A549 (cell line): ENCODE results near the gene SLC26A1. TPM values are rescaled to one million over a fixed set of nuclear protein-coding genes. Genes with fewer than 3 reads are reported as not detected.
"Not testable (repeated sequence)": the region's sequence is repeated elsewhere in the genome, so short reads cannot be mapped to it uniquely, and the experiment has no call there.

Experiments
- ATAC-seq, 2 experiments: fragments of 200-7000 bp in 1 of 2; fragments of >200 bp in 1 of 2; cut with Nextera tagmentation in 1 of 2; cut with Tn5 transposase in 1 of 2; 3 replicates each; pipeline versions ENCODE4 v1.8.0 to v1.9.1; 2018 to 2020; ENCODE audit warnings: mild to moderate bottlenecking in 1 of 2, moderate library complexity in 1 of 2
- CTCF ChIA-PET: fragments of 300-600 bp; sonication (Branson Sonifier 250); formaldehyde crosslinking; extraction: SDS; loops from one replicate; lab custom pipeline; 2021; ENCODE audit warnings: antibody characterized with exemption, inconsistent platforms; lab: Yijun Ruan, JAX
- POLR2A ChIA-PET: fragments of 350-600 bp; formaldehyde crosslinking; extraction: SDS; loops from one replicate; lab custom pipeline; 2021; ENCODE audit warnings: antibody characterized with exemption, inconsistent platforms; lab: Yijun Ruan, JAX
- DNase-seq, 2 experiments: peaks; one replicate each; pipeline versions ENCODE4 v3.0.0 to v3.0.0-alpha.2; 2011 to 2016; ENCODE audit warnings: low read depth in 1 of 2, low spot score in 1 of 2
- FAIRE-seq: peaks from 2 replicates; lab custom pipeline; 2011; peaks lifted over from hg19 to GRCh38; lab: Jason Lieb, UNC
- H3K27ac ChIP-seq, 2 experiments: fragments of >200 bp; sonication (Bioruptor Twin); formaldehyde crosslinking; 3 replicates each; pipeline ENCODE4 v1.5.1; 2016 to 2017
- H3K4me1 ChIP-seq: fragments of >200 bp; sonication (Bioruptor Twin); formaldehyde crosslinking; 3 replicates; pipeline ENCODE4 v1.6.1; 2016
- H3K4me2 ChIP-seq: fragments of >200 bp; sonication (Bioruptor Twin); formaldehyde crosslinking; 3 replicates; pipeline ENCODE4 v1.6.1; 2016
- H3K4me3 ChIP-seq: fragments of >200 bp; sonication (Bioruptor Twin); formaldehyde crosslinking; 3 replicates; pipeline ENCODE4 v1.5.1; 2016
- H3K9me3 ChIP-seq: fragments of >200 bp; sonication (Bioruptor Twin); formaldehyde crosslinking; 3 replicates; pipeline ENCODE4 v1.6.1; 2016
- CBX2 ChIP-seq: fragments of 200-600 bp; sonication (generic); IDR thresholded peaks from 2 replicates; pipeline ENCODE4 v1.6.1; 2016; ENCODE audit warnings: low read depth, mild to moderate bottlenecking, borderline replicate concordance
- CHD2 ChIP-seq: fragments of 150-350 bp; IDR thresholded peaks from 2 replicates; pipeline ENCODE4 v1.6.1; 2014; ENCODE audit warnings: low read length; ENCODE audit not compliant: partially characterized antibody
- FOSL2 ChIP-seq, 2 experiments: fragments of 450-650 bp in 1 of 2; fragments of >200 bp in 1 of 2; sonication (Bioruptor Twin) in 1 of 2; formaldehyde crosslinking; IDR thresholded peaks; 2 replicates each; pipeline versions ENCODE4 v1.5.0 to v1.6.1; 2016 to 2020; ENCODE audit warnings: mild to moderate bottlenecking in 1 of 2, moderate library complexity in 1 of 2
- GATA3 ChIP-seq: IDR thresholded peaks from 2 replicates; pipeline ENCODE4 v1.6.1; 2012; ENCODE audit warnings: borderline replicate concordance
- HDAC2 ChIP-seq: fragments of 200-600 bp; sonication (generic); IDR thresholded peaks from 2 replicates; pipeline ENCODE4 v1.6.1; 2016
- HES2 ChIP-seq: fragments of >200 bp; sonication (Bioruptor Twin); formaldehyde crosslinking; IDR thresholded peaks from 2 replicates; pipeline ENCODE4 v1.6.1; 2016
- HEYL ChIP-seq: fragments of 250-450 bp; sonication (Bioruptor Pico); IDR thresholded peaks from 2 replicates; pipeline ENCODE4 v1.8.0; 2021; ENCODE audit warnings: mild to moderate bottlenecking, moderate library complexity
- JUN ChIP-seq, 2 experiments: fragments of >200 bp; sonication (Bioruptor Twin); formaldehyde crosslinking; IDR thresholded peaks; 2 replicates in 1 of 2; 3 replicates in 1 of 2; pipeline ENCODE4 v1.6.1; 2016 to 2017
- KDM5A ChIP-seq: fragments of 200-600 bp; sonication (generic); IDR thresholded peaks from 2 replicates; pipeline ENCODE4 v1.6.1; 2016; ENCODE audit warnings: antibody characterized with exemption, mild to moderate bottlenecking
- RNF2 ChIP-seq: fragments of 200-600 bp; sonication (generic); IDR thresholded peaks from 2 replicates; pipeline ENCODE4 v1.6.1; 2016; ENCODE audit warnings: low read depth, mild to moderate bottlenecking, antibody characterized with exemption, moderate library complexity, borderline replicate concordance
- ZFP36 ChIP-seq: fragments of 450-650 bp; IDR thresholded peaks from 2 replicates; pipeline ENCODE4 v1.6.1; 2014; ENCODE audit warnings: borderline replicate concordance; ENCODE audit not compliant: partially characterized antibody
- WGBS: methylation state at CpG from one replicate; pipeline ENCODE4 v1.1.6; 2017; ENCODE audit errors: missing lambda C conversion rate; 5-methylcytosine and 5-hydroxymethylcytosine counted together
- polyA plus RNA-seq, 4 experiments: library from polyadenylated mRNA; depleted of rRNA in 3 of 4; stranded (reverse); fragments of >200 nt; fragmentation: RNase III in 1 of 4; extraction: RNeasy Plus Mini Kit Qiagen cat#74134 plus additional on column Dnase treatment in 1 of 4; gene quantifications; 2 replicates in 3 of 4; 3 replicates in 1 of 4; pipeline ENCODE4 v1.2.3, GENCODE V29; 2011 to 2017
- TF ChIP-seq, protein P1 (sequence below): IDR thresholded peaks from 2 replicates; pipeline ENCODE4 v1.6.1; 2012

Gene SLC26A1
- polyA plus RNA-seq, 2 of the 4 experiments (the other 2 are of a cell fraction): 0.23 to 0.61 TPM

DNA sequence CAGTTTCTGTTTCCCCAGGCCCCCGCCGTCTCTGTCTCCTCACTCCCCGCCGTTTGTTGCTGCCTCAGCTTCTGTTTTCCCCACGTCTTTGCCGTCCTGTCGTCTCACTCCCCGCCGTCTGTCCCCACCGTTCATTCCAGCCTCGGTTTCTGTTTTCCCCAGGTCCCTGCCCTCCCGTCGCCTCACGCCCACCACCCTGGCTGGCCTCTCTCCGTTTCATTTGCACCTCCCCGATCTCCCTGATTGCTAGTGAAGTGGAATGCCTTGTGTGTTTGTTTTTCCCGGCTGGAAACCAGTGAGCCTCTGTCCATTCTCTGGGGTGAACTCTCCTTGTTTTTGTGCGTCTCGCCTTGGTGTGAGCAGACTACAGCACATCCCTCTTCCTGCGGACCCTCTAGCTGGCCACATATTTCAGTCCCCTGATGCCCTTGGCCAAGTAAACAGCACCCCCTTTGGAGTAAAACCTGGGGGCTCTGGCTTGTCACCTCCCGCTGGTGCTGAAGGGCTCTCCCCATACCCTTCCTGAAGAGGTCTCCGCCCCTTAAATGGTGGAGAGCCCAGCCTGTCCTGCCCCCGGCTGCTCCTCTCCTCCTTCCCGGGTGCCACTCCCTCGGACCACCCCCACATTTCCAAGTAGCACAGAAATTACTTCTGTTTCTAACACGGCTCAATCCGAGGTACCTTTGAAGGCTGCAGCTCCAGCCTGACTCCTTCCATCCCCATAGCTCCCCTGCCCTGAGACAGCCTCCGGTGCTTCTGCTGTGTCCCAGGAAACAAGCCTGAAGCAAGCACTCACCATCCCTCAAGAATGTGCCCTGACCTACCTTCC is 47.7 kb downstream of the SLC26A1 start:
- no peak for ATAC-seq
- CTCF ChIA-PET: no interaction called here
- H3K9me3 ChIP-seq: no peaks in the 10 kb centered on the region
- no peak for TF ChIP-seq KDM5A
- TF ChIP-seq HES2: no peak
- TF ChIP-seq CBX2: no peak
- TF ChIP-seq RNF2: no peak
- TF ChIP-seq GATA3: no peak
- TF ChIP-seq FOSL2 (IDR thresholded peaks at IDR 0.05): no peak
- no peak for TF ChIP-seq FOSL2 (CRISPR knock-in tag; IDR thresholded peaks at IDR 0.05)
- TF ChIP-seq, protein P1, sequence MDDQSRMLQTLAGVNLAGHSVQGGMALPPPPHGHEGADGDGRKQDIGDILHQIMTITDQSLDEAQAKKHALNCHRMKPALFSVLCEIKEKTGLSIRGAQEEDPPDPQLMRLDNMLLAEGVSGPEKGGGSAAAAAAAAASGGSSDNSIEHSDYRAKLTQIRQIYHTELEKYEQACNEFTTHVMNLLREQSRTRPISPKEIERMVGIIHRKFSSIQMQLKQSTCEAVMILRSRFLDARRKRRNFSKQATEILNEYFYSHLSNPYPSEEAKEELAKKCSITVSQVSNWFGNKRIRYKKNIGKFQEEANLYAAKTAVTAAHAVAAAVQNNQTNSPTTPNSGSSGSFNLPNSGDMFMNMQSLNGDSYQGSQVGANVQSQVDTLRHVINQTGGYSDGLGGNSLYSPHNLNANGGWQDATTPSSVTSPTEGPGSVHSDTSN: no peak
- no peak for TF ChIP-seq HDAC2
- TF ChIP-seq ZFP36: no peak
- TF ChIP-seq JUN (IDR thresholded peaks at IDR 0.05): no peak
- no peak for TF ChIP-seq HEYL (CRISPR knock-in tag)
- TF ChIP-seq CHD2: no peak
- no peak for FAIRE-seq
- POLR2A ChIA-PET: no interaction called here
- H3K4me3 ChIP-seq: no peak overlapping the region
- H3K27ac ChIP-seq: no peak overlapping the region
- no peaks in the 10 kb centered on the region for H3K4me1 ChIP-seq
- H3K4me2 ChIP-seq: no peak overlapping the region
- WGBS: 71% methylated on average over 27 of the region's 28 CpGs
- no peak for DNase-seq

GRCh38 chr4:939508-939907 is 53.7 kb downstream of the SLC26A1 start:
- H3K4me1 ChIP-seq, H3K4me2 ChIP-seq, FAIRE-seq, H3K4me3 ChIP-seq, H3K27ac ChIP-seq, ATAC-seq, DNase-seq, POLR2A ChIA-PET, H3K9me3 ChIP-seq: not testable (repeated sequence)
- CTCF ChIA-PET: interaction anchor here (0.7 to 1.4 kb wide), 2 partner anchors 9 kb away, joined by 3 to 4 read pairs; no protein-coding TSS in a partner anchor
- 65% methylated on average over 4 of the region's 4 CpGs for WGBS

Other genes starting within 250 kb of the SLC26A1 start
- 0.08 and 0.19 TPM in 2 replicates for gene CPLX1, start 167.3 kb downstream of the SLC26A1 start, polyA plus RNA-seq (2011; rRNA removed)
- gene CPLX1, start 167.3 kb downstream of the SLC26A1 start, polyA plus RNA-seq (2017; fragmentation: RNase III; extraction: RNeasy Plus Mini Kit Qiagen cat#74134 plus additional on column Dnase treatment): 0.14 to 0.57 TPM (median 0.22 TPM) in 3 replicates
- 13.8 and 15.3 TPM in 2 replicates for gene GAK, start 61.1 kb downstream of the SLC26A1 start, polyA plus RNA-seq (2011; rRNA removed)
- gene GAK, start 61.1 kb downstream of the SLC26A1 start, polyA plus RNA-seq (2017; fragmentation: RNase III; extraction: RNeasy Plus Mini Kit Qiagen cat#74134 plus additional on column Dnase treatment): 31.5 to 34.3 TPM (median 34.3 TPM) in 3 replicates
- 19.4 and 26.5 TPM in 2 replicates for gene TMEM175, start 60.9 kb downstream of the SLC26A1 start, polyA plus RNA-seq (2011; rRNA removed)
- gene TMEM175, start 60.9 kb downstream of the SLC26A1 start, polyA plus RNA-seq (2017; fragmentation: RNase III; extraction: RNeasy Plus Mini Kit Qiagen cat#74134 plus additional on column Dnase treatment): 14.8 to 16.7 TPM (median 15.7 TPM) in 3 replicates
- 2.7 and 3.3 TPM in 2 replicates for gene DGKQ, start 19.8 kb downstream of the SLC26A1 start, polyA plus RNA-seq (2011; rRNA removed)
- gene DGKQ, start 19.8 kb downstream of the SLC26A1 start, polyA plus RNA-seq (2017; fragmentation: RNase III; extraction: RNeasy Plus Mini Kit Qiagen cat#74134 plus additional on column Dnase treatment): 6.2 to 7.8 TPM (median 7.0 TPM) in 3 replicates
- gene IDUA, start 6.4 kb downstream of the SLC26A1 start, polyA plus RNA-seq (2011; rRNA removed): 3.1 and 4.2 TPM in 2 replicates
- gene IDUA, start 6.4 kb downstream of the SLC26A1 start, polyA plus RNA-seq (2017; fragmentation: RNase III; extraction: RNeasy Plus Mini Kit Qiagen cat#74134 plus additional on column Dnase treatment): 13.9 to 19.4 TPM (median 19.2 TPM) in 3 replicates
- gene FGFRL1, start 18.2 kb upstream of the SLC26A1 start, polyA plus RNA-seq (2011; rRNA removed): 4.7 and 8.3 TPM in 2 replicates
- 11.2 to 11.4 TPM (median 11.2 TPM) in 3 replicates for gene FGFRL1, start 18.2 kb upstream of the SLC26A1 start, polyA plus RNA-seq (2017; fragmentation: RNase III; extraction: RNeasy Plus Mini Kit Qiagen cat#74134 plus additional on column Dnase treatment)
- 3.0 and 3.6 TPM in 2 replicates for gene RNF212, start 120.2 kb upstream of the SLC26A1 start, polyA plus RNA-seq (2011; rRNA removed)
- gene RNF212, start 120.2 kb upstream of the SLC26A1 start, polyA plus RNA-seq (2017; fragmentation: RNase III; extraction: RNeasy Plus Mini Kit Qiagen cat#74134 plus additional on column Dnase treatment): 2.1 to 3.9 TPM (median 3.0 TPM) in 3 replicates
- gene SPON2, start 179.2 kb upstream of the SLC26A1 start, polyA plus RNA-seq (2011; rRNA removed): 0.12 and 0.24 TPM in 2 replicates
- gene SPON2, start 179.2 kb upstream of the SLC26A1 start, polyA plus RNA-seq (2017; fragmentation: RNase III; extraction: RNeasy Plus Mini Kit Qiagen cat#74134 plus additional on column Dnase treatment): 0.07 to 0.54 TPM (median 0.15 TPM) in 3 replicates